B cell (primary cell): ENCODE results near the gene RAD23A. TPM values are rescaled to one million over a fixed set of nuclear protein-coding genes. Genes with fewer than 3 reads are reported as not detected.

Experiments
- ATAC-seq: fragments of 200-7000 bp; cut with Tn5 transposase; one replicate; pipeline ENCODE4 v1.10.0; 2021; ENCODE audit warnings: low read depth, mild to moderate bottlenecking, moderate number of reproducible peaks, moderate library complexity
- CTCF ChIA-PET: fragments of 350-600 bp; sonication (Branson Sonifier 250); formaldehyde crosslinking; loops from one replicate; lab custom pipeline; 2021; ENCODE audit warnings: antibody characterized with exemption, inconsistent platforms; lab: Charles Lee
- POLR2A ChIA-PET: fragments of 350-600 bp; sonication (Branson Sonifier 250); formaldehyde crosslinking; loops from one replicate; lab custom pipeline; 2021; ENCODE audit warnings: antibody characterized with exemption; lab: Charles Lee
- DNase-seq: peaks from one replicate; pipeline ENCODE4 v3.0.0; 2013
- H2AFZ ChIP-seq: 2 replicates; pipeline ENCODE4 v1.6.1; 2012; ENCODE audit warnings: mild to moderate bottlenecking, low read depth, low read length; ENCODE audit not compliant: insufficient read depth, poor library complexity, severe bottlenecking
- H3K27ac ChIP-seq, 2 donors: 1 replicate in 1 of 2; 2 replicates in 1 of 2; pipeline ENCODE4 v1.5.1; 2012 to 2013; ENCODE audit warnings: low read length in 2 of 2, mild to moderate bottlenecking in 2 of 2, moderate library complexity in 1 of 2
- H3K27me3 ChIP-seq, 4 experiments: fragments of 200-600 bp in 1 of 4; sonication (generic) in 1 of 4; replicated peaks in 1 of 4; 1 replicate in 2 of 4; 2 replicates in 2 of 4; pipeline versions ENCODE4 v1.6.1 to v1.7.0; 2013 to 2016; ENCODE audit warnings: low read length in 3 of 4, mild to moderate bottlenecking in 2 of 4, mixed read lengths in 1 of 4, moderate library complexity in 1 of 4; ENCODE audit not compliant: insufficient read depth in 4 of 4, control insufficient read depth in 3 of 4; ENCODE audit errors: control extremely low read depth in 1 of 4
- H3K36me3 ChIP-seq, 2 experiments: replicated peaks in 1 of 2; 1 replicate in 1 of 2; 2 replicates in 1 of 2; pipeline versions ENCODE4 v1.6.1 to v1.7.1; 2013; ENCODE audit warnings: low read length in 1 of 2; ENCODE audit not compliant: insufficient read depth in 2 of 2, control insufficient read depth in 1 of 2; ENCODE audit errors: control extremely low read depth in 1 of 2, extremely low read depth in 1 of 2
- H3K4me1 ChIP-seq, 2 donors: fragments of 200-600 bp in 1 of 2; sonication (generic) in 1 of 2; 1 replicate in 1 of 2; 2 replicates in 1 of 2; pipeline versions ENCODE4 v1.5.1 to v1.6.1; 2013 to 2017; ENCODE audit warnings: low read length in 2 of 2; ENCODE audit not compliant: control insufficient read depth in 2 of 2, insufficient read depth in 2 of 2
- H3K4me2 ChIP-seq: replicated peaks from 2 replicates; pipeline ENCODE3; 2012; ENCODE audit warnings: mild to moderate bottlenecking, low read depth, low read length; ENCODE audit not compliant: poor library complexity, severe bottlenecking
- H3K4me3 ChIP-seq, 5 experiments: fragments of 200-600 bp in 1 of 5; sonication (generic) in 1 of 5; 1 replicate in 3 of 5; 2 replicates in 2 of 5; pipeline versions ENCODE4 v1.5.1 to v1.7.0; 2011 to 2016; ENCODE audit warnings: low read length in 4 of 5, mild to moderate bottlenecking in 4 of 5, low read depth in 2 of 5, control low read depth in 1 of 5, moderate library complexity in 1 of 5; ENCODE audit not compliant: insufficient read depth in 1 of 5; ENCODE audit errors: control extremely low read depth in 1 of 5, extremely low read depth in 1 of 5
- H3K79me2 ChIP-seq: fragments of 200-600 bp; sonication (generic); one replicate; pipeline ENCODE4 v1.6.0; 2016; ENCODE audit warnings: low read length; ENCODE audit not compliant: control insufficient read depth, insufficient read depth
- H3K9ac ChIP-seq: fragments of 200-600 bp; sonication (generic); 2 replicates; pipeline ENCODE4 v1.6.1; 2017; ENCODE audit warnings: mild to moderate bottlenecking, low read length, moderate library complexity
- H3K9me3 ChIP-seq, 3 donors: one replicate each; pipeline versions ENCODE4 v1.6.1 to v1.7.1; 2013; ENCODE audit warnings: low read length in 2 of 3; ENCODE audit not compliant: control insufficient read depth in 2 of 3, insufficient read depth in 1 of 3; ENCODE audit errors: control extremely low read depth in 1 of 3
- H4K20me1 ChIP-seq: 2 replicates; pipeline ENCODE4 v1.6.0; 2012; ENCODE audit warnings: mild to moderate bottlenecking, low read length; ENCODE audit not compliant: insufficient read depth, control insufficient read depth, poor library complexity, severe bottlenecking
- H3K27ac Mint-ChIP-seq: one replicate; pipeline ENCODE4 v1.8.0; 2021; ENCODE audit warnings: mixed read lengths
- H3K27me3 Mint-ChIP-seq: one replicate; pipeline ENCODE4 v1.8.0; 2021; ENCODE audit warnings: mixed read lengths
- H3K4me1 Mint-ChIP-seq: one replicate; pipeline ENCODE4 v1.8.0; 2021; ENCODE audit warnings: mixed read lengths
- H3K4me3 Mint-ChIP-seq: one replicate; pipeline ENCODE4 v1.8.0; 2021; ENCODE audit warnings: mixed read lengths
- H3K9me3 Mint-ChIP-seq: one replicate; pipeline ENCODE4 v1.8.0; 2022; ENCODE audit warnings: mixed read lengths; ENCODE audit not compliant: insufficient read depth
- EZH2 ChIP-seq: IDR thresholded peaks from 2 replicates; pipeline ENCODE4 v1.6.1; 2012; ENCODE audit warnings: borderline replicate concordance, low read depth, mild to moderate bottlenecking, moderate library complexity, low read length; ENCODE audit not compliant: insufficient read depth, poor library complexity, severe bottlenecking
- WGBS: methylation state at CpG from one replicate; pipeline ENCODE4 v1.1.5; 2013; ENCODE audit warnings: missing lambda C conversion rate; ENCODE audit not compliant: insufficient coverage; 5-methylcytosine and 5-hydroxymethylcytosine counted together
- intact Hi-C: fragments of 100-400 bp; cut with micrococcal nuclease; formaldehyde crosslinking; loops from one replicate; pipeline ENCODE4 v1.10.0; 2022
- polyA plus RNA-seq: library from polyadenylated mRNA; depleted of rRNA; stranded (reverse); fragments of >200 nt; gene quantifications from 2 replicates; pipeline ENCODE4 v1.2.3, GENCODE V29; 2012
- total RNA-seq, 2 donors: library from RNA; stranded (reverse); fragments of 120-200 nt in 1 of 2; gene quantifications; 1 replicate in 1 of 2; 2 replicates in 1 of 2; pipeline versions ENCODE4 v1.2.3 to v1.2.4, GENCODE V29; 2013 to 2022
- TF ChIP-seq, protein P1 (sequence below): fragments of 200-600 bp; IDR thresholded peaks from one replicate; pipeline ENCODE4 v1.8.0; 2022; ENCODE audit warnings: antibody characterized with exemption, mild to moderate bottlenecking

Gene RAD23A
- total and polyA plus RNA-seq, 2 donors (not counting 1 experiment from before 2014, with no cell fraction given) = 100 to 106 TPM

DNA sequence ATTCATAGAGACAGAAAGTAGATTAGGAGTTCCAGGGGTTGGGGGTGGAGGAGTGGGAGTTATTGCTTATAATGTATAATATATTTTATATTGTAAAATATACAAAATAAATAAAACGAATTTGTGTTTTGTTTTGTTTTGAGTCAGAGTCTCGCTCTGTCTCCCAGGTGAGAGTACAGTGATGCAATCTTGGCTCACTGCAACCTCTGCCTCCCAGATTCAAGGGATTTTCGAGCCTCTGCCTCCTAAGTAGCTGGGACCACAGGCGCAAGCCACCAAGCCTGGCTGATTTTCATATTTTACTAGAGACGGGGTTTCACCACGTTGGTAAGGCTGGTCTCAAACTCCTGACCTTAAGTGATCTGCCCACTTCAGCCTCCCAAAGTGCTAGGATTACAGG is 13.8 kb downstream of the RAD23A start:
- Mint-ChIP-seq H3K4me3 (no peak overlapping the region), H3K27ac (no peak overlapping the region), H3K4me1 (peaks cover 24% of the 10 kb centered on the region), H3K9me3 (no peaks in the 10 kb centered on the region), H3K27me3 (peaks cover 2% of the 10 kb centered on the region)
- ChIA-PET CTCF (interaction anchor here (1.7 kb wide), 1 partner anchor 20 kb away, joined by 3 read pairs; no protein-coding TSS in a partner anchor), POLR2A (interaction anchor here (0.7 kb wide), 1 partner anchor 877 kb away, joined by 3 read pairs; no protein-coding TSS in a partner anchor)
- 62% methylated on average over 5 of the region's 6 CpGs for WGBS
- ATAC-seq (no peak), DNase-seq (no peak)
- Histone ChIP-seq H3K79me2 (peaks cover 4% of the 10 kb centered on the region), H3K4me3 (no peak overlapping the region), H3K9ac (no peak overlapping the region), H4K20me1 (peaks cover 7% of the 10 kb centered on the region), H3K9me3 (no peaks in the 10 kb centered on the region), H3K36me3 (peaks cover under 1 to 3% of the 10 kb centered on the region in 2 experiments), H3K27me3 (no peaks in the 10 kb centered on the region), H3K27ac (no peak overlapping the region), H2AFZ (no peak overlapping the region), H3K4me2 (no peak overlapping the region), H3K4me1 (peaks cover 18 to 28% of the 10 kb centered on the region in 2 donors)
- TF ChIP-seq EZH2 = no peak
- TF ChIP-seq, protein P1, sequence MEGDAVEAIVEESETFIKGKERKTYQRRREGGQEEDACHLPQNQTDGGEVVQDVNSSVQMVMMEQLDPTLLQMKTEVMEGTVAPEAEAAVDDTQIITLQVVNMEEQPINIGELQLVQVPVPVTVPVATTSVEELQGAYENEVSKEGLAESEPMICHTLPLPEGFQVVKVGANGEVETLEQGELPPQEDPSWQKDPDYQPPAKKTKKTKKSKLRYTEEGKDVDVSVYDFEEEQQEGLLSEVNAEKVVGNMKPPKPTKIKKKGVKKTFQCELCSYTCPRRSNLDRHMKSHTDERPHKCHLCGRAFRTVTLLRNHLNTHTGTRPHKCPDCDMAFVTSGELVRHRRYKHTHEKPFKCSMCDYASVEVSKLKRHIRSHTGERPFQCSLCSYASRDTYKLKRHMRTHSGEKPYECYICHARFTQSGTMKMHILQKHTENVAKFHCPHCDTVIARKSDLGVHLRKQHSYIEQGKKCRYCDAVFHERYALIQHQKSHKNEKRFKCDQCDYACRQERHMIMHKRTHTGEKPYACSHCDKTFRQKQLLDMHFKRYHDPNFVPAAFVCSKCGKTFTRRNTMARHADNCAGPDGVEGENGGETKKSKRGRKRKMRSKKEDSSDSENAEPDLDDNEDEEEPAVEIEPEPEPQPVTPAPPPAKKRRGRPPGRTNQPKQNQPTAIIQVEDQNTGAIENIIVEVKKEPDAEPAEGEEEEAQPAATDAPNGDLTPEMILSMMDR = no peak
- intact Hi-C loops = no loop called here
